Testis (tissue), 2 donors: ENCODE data around the gene MINAR2.

Experiments used
- POLR2A ChIP-seq: fragments of 450-650 bp; IDR thresholded peaks from one replicate; pipeline ENCODE4 v1.6.1; 2017; ENCODE audit warnings: antibody characterized with exemption, mild to moderate bottlenecking, moderate library complexity
- TF ChIP-seq, protein P1 (sequence below), 3 experiments: fragments of 450-650 bp in 2 of 3; fragments of 200-600 bp in 1 of 3; sonication (generic) in 1 of 3; IDR thresholded peaks; one replicate each; pipeline ENCODE4 v1.5.1; 2016 to 2019; ENCODE audit warnings: antibody characterized with exemption in 3 of 3, mild to moderate bottlenecking in 2 of 3, moderate library complexity in 1 of 3

DNA sequence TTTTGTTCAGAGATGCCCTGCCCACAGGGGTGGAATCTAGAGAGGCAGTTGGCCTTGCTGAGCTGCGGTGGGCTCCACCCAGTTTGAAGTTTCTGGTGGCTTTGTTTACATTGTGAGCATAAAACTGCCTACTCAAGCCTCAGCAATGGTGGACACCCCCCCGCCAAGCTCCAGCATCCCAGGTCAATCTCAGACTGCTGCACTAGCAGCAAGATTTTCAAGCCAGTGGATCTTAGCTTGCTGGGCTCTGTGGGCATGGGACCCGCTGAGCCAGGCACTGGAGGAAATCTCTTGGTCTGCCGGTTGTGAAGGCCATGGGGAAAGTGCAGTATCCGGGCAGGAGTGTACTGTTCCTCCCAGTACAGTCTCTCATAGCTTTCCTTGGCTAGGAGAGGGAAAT, 55.5 kb downstream of the MINAR2 start:
- TF ChIP-seq, protein P1, sequence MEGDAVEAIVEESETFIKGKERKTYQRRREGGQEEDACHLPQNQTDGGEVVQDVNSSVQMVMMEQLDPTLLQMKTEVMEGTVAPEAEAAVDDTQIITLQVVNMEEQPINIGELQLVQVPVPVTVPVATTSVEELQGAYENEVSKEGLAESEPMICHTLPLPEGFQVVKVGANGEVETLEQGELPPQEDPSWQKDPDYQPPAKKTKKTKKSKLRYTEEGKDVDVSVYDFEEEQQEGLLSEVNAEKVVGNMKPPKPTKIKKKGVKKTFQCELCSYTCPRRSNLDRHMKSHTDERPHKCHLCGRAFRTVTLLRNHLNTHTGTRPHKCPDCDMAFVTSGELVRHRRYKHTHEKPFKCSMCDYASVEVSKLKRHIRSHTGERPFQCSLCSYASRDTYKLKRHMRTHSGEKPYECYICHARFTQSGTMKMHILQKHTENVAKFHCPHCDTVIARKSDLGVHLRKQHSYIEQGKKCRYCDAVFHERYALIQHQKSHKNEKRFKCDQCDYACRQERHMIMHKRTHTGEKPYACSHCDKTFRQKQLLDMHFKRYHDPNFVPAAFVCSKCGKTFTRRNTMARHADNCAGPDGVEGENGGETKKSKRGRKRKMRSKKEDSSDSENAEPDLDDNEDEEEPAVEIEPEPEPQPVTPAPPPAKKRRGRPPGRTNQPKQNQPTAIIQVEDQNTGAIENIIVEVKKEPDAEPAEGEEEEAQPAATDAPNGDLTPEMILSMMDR (IDR thresholded peaks at IDR 0.05) = no peak
- no peak for TF ChIP-seq POLR2A
